GM23338 (cell line): ENCODE data around the gene MYO5B. TPM values are rescaled to one million over a fixed set of nuclear protein-coding genes. Genes with fewer than 3 reads are reported as not detected.

Source experiments
- ATAC-seq: fragments of 200-7000 bp; cut with Tn5 transposase; 3 replicates; pipeline ENCODE4 v1.9.1; 2020
- DNase-seq: peaks from one replicate; pipeline ENCODE4 v3.0.0-alpha.2; 2015; ENCODE audit warnings: low spot score
- H2AFZ ChIP-seq: fragments of 200-600 bp; sonication (generic); 2 replicates; pipeline ENCODE4 v1.8.0; 2016; ENCODE audit warnings: antibody characterized with exemption, mild to moderate bottlenecking, moderate library complexity
- H3F3A ChIP-seq: fragments of 200-600 bp; sonication (generic); replicated peaks from 2 replicates; pipeline ENCODE4 v1.8.0; 2017; ENCODE audit warnings: antibody characterized with exemption, mixed run types, low read depth
- H3K27ac ChIP-seq: fragments of 200-600 bp; sonication (generic); 2 replicates; pipeline ENCODE4 v1.6.1; 2016; ENCODE audit warnings: low read depth
- H3K27me3 ChIP-seq: fragments of 200-600 bp; sonication (generic); 2 replicates; pipeline ENCODE4 v1.8.0; 2016; ENCODE audit warnings: mild to moderate bottlenecking, mixed run types, moderate library complexity; ENCODE audit not compliant: insufficient read depth
- H3K36me3 ChIP-seq: fragments of 200-600 bp; sonication (generic); 2 replicates; pipeline ENCODE4 v1.8.0; 2016; ENCODE audit warnings: mild to moderate bottlenecking; ENCODE audit not compliant: insufficient read depth
- H3K4me1 ChIP-seq: fragments of 200-600 bp; sonication (generic); 2 replicates; pipeline ENCODE4 v1.8.0; 2016; ENCODE audit warnings: mild to moderate bottlenecking, moderate library complexity; ENCODE audit not compliant: insufficient read depth
- H3K4me2 ChIP-seq: fragments of 200-600 bp; sonication (generic); 2 replicates; pipeline ENCODE4 v1.7.1; 2017; ENCODE audit warnings: mixed run types
- H3K4me3 ChIP-seq: fragments of 200-600 bp; sonication (generic); 2 replicates; pipeline ENCODE4 v1.6.1; 2016; ENCODE audit warnings: mixed run types
- H3K79me2 ChIP-seq: fragments of 200-600 bp; sonication (generic); replicated peaks from 2 replicates; pipeline ENCODE4 v1.8.0; 2017; ENCODE audit warnings: mild to moderate bottlenecking; ENCODE audit not compliant: insufficient read depth
- H3K9me2 ChIP-seq: fragments of 200-600 bp; sonication (generic); 2 replicates; pipeline ENCODE4 v1.8.0; 2017; ENCODE audit not compliant: insufficient read depth
- H4K20me1 ChIP-seq: fragments of 200-600 bp; sonication (generic); replicated peaks from 2 replicates; pipeline ENCODE4 v1.8.0; 2017; ENCODE audit warnings: mild to moderate bottlenecking; ENCODE audit not compliant: insufficient read depth
- H3K27ac Mint-ChIP-seq: 2 replicates; pipeline ENCODE4 v1.8.0; 2020; ENCODE audit warnings: inconsistent platforms, mild to moderate bottlenecking, moderate library complexity, mixed read lengths
- H3K27me3 Mint-ChIP-seq: 3 replicates; pipeline ENCODE4 v1.8.0; 2022; ENCODE audit warnings: low read depth, mild to moderate bottlenecking, moderate library complexity, mixed read lengths, inconsistent platforms; ENCODE audit not compliant: insufficient read depth, poor library complexity
- H3K36me3 Mint-ChIP-seq: 3 replicates; pipeline ENCODE4 v1.8.0; 2021; ENCODE audit warnings: low read depth, mild to moderate bottlenecking, inconsistent platforms, moderate library complexity, mixed read lengths
- H3K4me1 Mint-ChIP-seq: 3 replicates; pipeline ENCODE4 v1.8.0; 2020; ENCODE audit warnings: mild to moderate bottlenecking, inconsistent platforms, mixed read lengths
- H3K4me3 Mint-ChIP-seq: 3 replicates; pipeline ENCODE4 v1.8.0; 2021; ENCODE audit warnings: moderate library complexity, mild to moderate bottlenecking, inconsistent platforms, mixed read lengths
- H3K9me3 Mint-ChIP-seq: 3 replicates; pipeline ENCODE4 v1.8.0; 2020; ENCODE audit warnings: moderate library complexity, mild to moderate bottlenecking, inconsistent platforms, mixed read lengths
- CTCF ChIP-seq, 2 experiments: fragments of 200-600 bp in 1 of 2; sonication (generic) in 1 of 2; conservative IDR thresholded peaks; 2 replicates each; pipeline versions ENCODE4 v1.5.1 to v1.6.1; 2016 to 2017; ENCODE audit warnings: antibody characterized with exemption in 2 of 2, low read depth in 2 of 2, mild to moderate bottlenecking in 2 of 2, moderate library complexity in 1 of 2
- ETS1 ChIP-seq: IDR thresholded peaks from 2 replicates; pipeline ENCODE4 v1.6.1; 2016; ENCODE audit warnings: antibody characterized with exemption
- EZH2 ChIP-seq: fragments of 200-600 bp; sonication (generic); IDR thresholded peaks from one replicate; pipeline ENCODE4 v1.8.0; 2017; ENCODE audit warnings: antibody characterized with exemption, mild to moderate bottlenecking, low read depth; ENCODE audit not compliant: unreplicated experiment
- JUNB ChIP-seq: IDR thresholded peaks from one replicate; pipeline ENCODE4 v1.6.1; 2016; ENCODE audit warnings: antibody characterized with exemption; ENCODE audit not compliant: unreplicated experiment
- NANOG ChIP-seq: IDR thresholded peaks from 2 replicates; pipeline ENCODE4 v1.6.1; 2016; ENCODE audit warnings: antibody characterized with exemption, borderline replicate concordance
- ZNF331 ChIP-seq: fragments of 250-450 bp; sonication (Bioruptor Pico); IDR thresholded peaks from 2 replicates; pipeline ENCODE4 v1.5.0; 2020; ENCODE audit warnings: low read depth, mild to moderate bottlenecking, moderate library complexity
- polyA plus RNA-seq: library from polyadenylated mRNA; unstranded; fragments of >200 nt; fragmentation: Nextera tagmentation; extraction: Ambion mirVana; gene quantifications from 2 replicates; pipeline ENCODE4 v1.2.1, GENCODE V29; 2016
- total RNA-seq: library from RNA; depleted of rRNA; stranded (reverse); fragments of >200 nt; shearing (Covaris generic); gene quantifications from 2 replicates; pipeline ENCODE4 v1.2.3, GENCODE V29; 2014

MYO5B gene
- total and polyA plus RNA-seq, 2 experiments from 2014 or later, result 3.2 to 19.1 TPM

DNA sequence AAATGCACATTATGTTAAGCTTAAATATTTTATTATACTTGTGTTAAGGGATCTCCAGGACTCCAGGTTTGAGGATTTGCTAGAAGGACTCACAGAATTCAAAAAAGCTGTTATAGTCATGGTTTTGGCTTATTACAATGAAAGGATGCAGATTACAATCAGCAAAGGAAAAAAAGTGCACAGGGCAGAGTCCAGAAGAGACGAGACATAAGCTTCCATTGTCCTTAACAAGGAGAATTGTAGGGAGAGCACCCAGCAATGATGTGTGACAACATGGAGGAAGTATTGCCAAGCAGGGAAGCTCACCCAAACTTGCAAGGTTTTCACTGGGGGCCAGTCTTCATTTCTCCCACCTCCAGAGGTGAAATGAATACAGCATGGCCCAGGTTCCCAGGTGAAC, 12.8 kb upstream of the MYO5B start:
- Histone ChIP-seq H3F3A (no peaks in the 10 kb centered on the region), H3K36me3 (no peaks in the 10 kb centered on the region), H3K27ac (no peak overlapping the region), H3K79me2 (no peaks in the 10 kb centered on the region), H3K4me3 (no peak overlapping the region), H3K4me2 (no peak overlapping the region), H3K9me2 (no peaks in the 10 kb centered on the region), H2AFZ (no peak overlapping the region), H3K27me3 (0 out of 2 replicates have a peak, but pooled peaks cover 6% of the 10 kb centered on the region), H3K4me1 (peaks cover 6% of the 10 kb centered on the region; the same call in 1 of the 2 replicates), H4K20me1 (no peaks in the 10 kb centered on the region)
- H3K36me3 Mint-ChIP-seq, result no peaks in the 10 kb centered on the region
- H3K4me1 Mint-ChIP-seq, result peaks cover 9% of the 10 kb centered on the region
- no peaks in the 10 kb centered on the region for H3K9me3 Mint-ChIP-seq
- no peak overlapping the region for H3K27ac Mint-ChIP-seq
- peaks cover 6% of the 10 kb centered on the region for H3K27me3 Mint-ChIP-seq
- ATAC-seq, result no peak
- no peak overlapping the region for H3K4me3 Mint-ChIP-seq
- TF ChIP-seq EZH2, result no peak
- no peak for TF ChIP-seq CTCF (conservative IDR thresholded peaks at IDR 0.05; ENCODE audit: low read depth in 2 of 2)
- TF ChIP-seq JUNB, result no peak
- no peak for TF ChIP-seq ZNF331 (CRISPR knock-in tag)
- TF ChIP-seq NANOG, result no peak
- TF ChIP-seq ETS1, result no peak
- no peak for DNase-seq

DNA sequence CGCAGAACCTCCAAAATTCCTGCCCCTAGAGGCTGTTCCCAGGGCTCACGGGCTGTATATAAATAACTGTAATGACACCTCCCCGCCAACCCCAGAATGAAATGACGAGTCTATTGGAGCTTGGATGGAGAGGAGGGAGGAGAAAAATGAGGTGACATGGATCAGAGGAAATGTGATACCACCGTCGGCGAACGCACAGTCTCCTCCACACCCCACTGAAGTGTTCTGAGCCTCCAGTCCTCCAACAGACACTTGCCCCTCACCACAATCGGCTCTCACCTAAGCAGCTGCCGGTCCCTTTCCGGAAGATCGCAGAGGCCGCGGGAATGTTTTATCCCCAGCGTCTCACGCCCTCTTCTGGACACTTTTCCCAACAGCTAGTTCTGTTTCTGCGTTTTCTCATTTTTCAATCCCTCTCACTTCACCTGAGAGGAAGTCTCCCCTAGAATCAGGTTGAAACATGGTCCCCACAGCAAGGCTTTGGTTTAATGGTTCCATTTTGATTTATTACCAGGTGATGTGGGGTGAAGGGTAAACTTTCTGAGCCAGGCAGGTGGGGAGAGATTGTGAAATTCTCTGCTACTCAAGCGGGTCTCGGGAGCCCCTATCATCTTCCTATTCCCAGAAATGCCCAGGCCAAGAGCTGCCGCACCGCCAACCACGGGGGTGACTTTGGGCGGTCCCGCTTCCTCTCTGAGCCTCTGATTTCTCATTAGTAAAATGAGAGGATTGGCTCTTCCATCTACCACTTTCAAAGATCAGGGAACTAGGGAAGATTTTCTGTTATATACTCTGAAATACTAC, 9.1 kb upstream of the MYO5B start:
- Mint-ChIP-seq H3K27ac (no peak overlapping the region), H3K36me3 (no peaks in the 10 kb centered on the region), H3K4me3 (peak overlapping the region; percentile 71), H3K9me3 (peaks cover 4% of the 10 kb centered on the region; the same call in 1 of the 3 replicates), H3K27me3 (peaks cover 6% of the 10 kb centered on the region), H3K4me1 (peaks cover 11% of the 10 kb centered on the region)
- Histone ChIP-seq H3K79me2 (no peaks in the 10 kb centered on the region), H3K4me1 (peaks cover 6% of the 10 kb centered on the region; the same call in 1 of the 2 replicates), H3K27ac (no peak overlapping the region), H3K4me2 (peak overlapping the region; percentile 65), H3K36me3 (no peaks in the 10 kb centered on the region), H3K9me2 (no peaks in the 10 kb centered on the region), H3K4me3 (peak overlapping the region; percentile 42), H2AFZ (peak overlapping the region; percentile 5), H3F3A (no peaks in the 10 kb centered on the region), H4K20me1 (no peaks in the 10 kb centered on the region), H3K27me3 (0 out of 2 replicates have a peak, but pooled peaks cover 6% of the 10 kb centered on the region)
- ATAC-seq (peak; percentile 92), DNase-seq (peak; percentile 91)
- no peak for TF ChIP-seq ETS1
- TF ChIP-seq CTCF (conservative IDR thresholded peaks at IDR 0.05; ENCODE audit: low read depth in 2 of 2), result peak; percentile 70 to 87
